ENCODE data around the gene EIF5A. TPM values are rescaled to one million over a fixed set of nuclear protein-coding genes. Genes with fewer than 3 reads are reported as not detected.

The EIF5A gene
- total and polyA plus RNA-seq, 8 donors = 86.9 to 438 (median 163) TPM

- H3K27me3 ChIP-seq = no peaks in the 10 kb centered on the region
- peak in 1 of 2 donors; percentile 40 for DNase-seq
- H3K27ac ChIP-seq = peak overlapping the region in 4 of 5 donors; percentile 2 to 99 (median 47)
- WGBS, 5 donors = 39 to 75% (median 54%) methylated on average over 6 to 8 of the region's 8 CpGs
- H3K4me3 ChIP-seq = no peak overlapping the region
- no peaks in the 10 kb centered on the region for H3K36me3 ChIP-seq
- peaks cover 21 to 43% (median 40%) of the 10 kb centered on the region in 4 donors for H3K4me1 ChIP-seq
- H3K9me3 ChIP-seq = no peaks in the 10 kb centered on the region
- intact Hi-C loops (cut with DNase I; ENCODE audit: low total_unique reads) = no loop called here
- TF ChIP-seq POLR2AphosphoS5 (IDR thresholded peaks at IDR 0.05) (no peak), CTCF (IDR thresholded peaks at IDR 0.05) (no peak), EP300 (IDR thresholded peaks at IDR 0.05) (no peak), POLR2A (IDR thresholded peaks at IDR 0.05) (no peak)
These were observed 49.3 kb downstream of the EIF5A start for GRCh38 chr17:7356756-7357155.

GRCh38 chr17:7357381-7357780, 50.0 kb downstream of the EIF5A start:
- Histone ChIP-seq H3K36me3 (no peaks in the 10 kb centered on the region), H3K9me3 (no peaks in the 10 kb centered on the region), H3K27me3 (no peaks in the 10 kb centered on the region), H3K4me3 (no peak overlapping the region), H3K4me1 (peaks cover 21 to 41% (median 36%) of the 10 kb centered on the region in 4 donors), H3K27ac (peak overlapping the region in 1 of 5 donors; percentile 40)
- DNase-seq = no peak
- intact Hi-C loops (cut with DNase I; ENCODE audit: low total_unique reads) = no loop called here
- TF ChIP-seq POLR2AphosphoS5 (IDR thresholded peaks at IDR 0.05) (no peak), CTCF (IDR thresholded peaks at IDR 0.05) (no peak), EP300 (IDR thresholded peaks at IDR 0.05) (no peak), POLR2A (IDR thresholded peaks at IDR 0.05) (no peak)
- 42 to 73% (median 58%) methylated on average over 2 of the region's 2 CpGs for WGBS, 5 donors

- TF ChIP-seq CTCF (IDR thresholded peaks at IDR 0.05) (no peak), EP300 (IDR thresholded peaks at IDR 0.05) (no peak), POLR2AphosphoS5 (IDR thresholded peaks at IDR 0.05) (no peak), POLR2A (IDR thresholded peaks at IDR 0.05) (no peak)
- intact Hi-C loops (cut with DNase I; ENCODE audit: low total_unique reads) = loop anchor here (10.0 kb wide), 1 partner anchor 63 kb away; the partner anchor contains the start of genes SPEM1, SPEM2 and SPEM3
- no peaks in the 10 kb centered on the region for H3K4me1 ChIP-seq
- DNase-seq = no peak
- H3K27me3 ChIP-seq = no peaks in the 10 kb centered on the region
- H3K4me3 ChIP-seq = no peak overlapping the region
- no peak overlapping the region for H3K27ac ChIP-seq
- WGBS, 5 donors = 52 to 62% (median 60%) methylated on average over 3 of the region's 3 CpGs
- H3K9me3 ChIP-seq = no peaks in the 10 kb centered on the region
- no peaks in the 10 kb centered on the region for H3K36me3 ChIP-seq
These were observed 54.5 kb downstream of the EIF5A start for GRCh38 chr17:7361906-7362305.

Small RNAs within 50 kb of the gene (small RNA-seq; reads per million reads assigned to genes)
- gene AC026954.2 (0 reads per million in 4 donors), gene RF00019 (0 reads per million in 4 donors)

Other genes with a start within 250 kb of the EIF5A start
Only the 30 nearest of the 32 such genes appear.
- gene ASGR2, start 192.8 kb upstream of the EIF5A start, total RNA-seq = 1 to 10 TPM in 2 of 5 donors, not detected in 3; 1.4 to 2.2 TPM
- gene ASGR2, start 192.8 kb upstream of the EIF5A start, polyA plus RNA-seq = under 1 TPM in 1 of 3 donors, not detected in 2; 0.73 TPM
- gene ASGR1, start 128.3 kb upstream of the EIF5A start, total RNA-seq = under 1 TPM in 2 of 5 donors, not detected in 3; 0.87 to 0.92 TPM
- gene ASGR1, start 128.3 kb upstream of the EIF5A start, polyA plus RNA-seq = 1 to 10 TPM; 1.9 to 6.0 (median 2.5) TPM
- gene DLG4, start 87.8 kb upstream of the EIF5A start, total RNA-seq = 10 to 100 TPM in 3 of 5 donors, 1 to 10 TPM in 2; 3.2 to 26.3 (median 10.6) TPM
- gene DLG4, start 87.8 kb upstream of the EIF5A start, polyA plus RNA-seq = 10 to 100 TPM in 1 of 3 donors, 1 to 10 TPM in 2; 5.8 to 11.5 (median 7.0) TPM
- gene ACADVL, start 87.7 kb upstream of the EIF5A start, total RNA-seq = 1,000 to 10,000 TPM in 3 of 5 donors, 100 to 1,000 TPM in 2; 348 to 3,058 (median 1,195) TPM
- 100 to 1,000 TPM; 651 to 783 (median 654) TPM for gene ACADVL, start 87.7 kb upstream of the EIF5A start, polyA plus RNA-seq
- gene DVL2, start 73.1 kb upstream of the EIF5A start, total RNA-seq = 100 to 1,000 TPM in 1 of 5 donors, 10 to 100 TPM in 4; 16.9 to 114 (median 19.7) TPM
- gene DVL2, start 73.1 kb upstream of the EIF5A start, polyA plus RNA-seq = 10 to 100 TPM; 12.1 to 14.5 (median 14.5) TPM
- 10 to 100 TPM in 3 of 5 donors, 1 to 10 TPM in 2; 5.2 to 26.2 (median 14.0) TPM for gene PHF23, start 68.2 kb upstream of the EIF5A start, total RNA-seq
- gene PHF23, start 68.2 kb upstream of the EIF5A start, polyA plus RNA-seq = 10 to 100 TPM; 21.3 to 27.2 (median 21.5) TPM
- 100 to 1,000 TPM; 111 to 419 (median 206) TPM for gene GABARAP, start 65.2 kb upstream of the EIF5A start, total RNA-seq
- 1,000 to 10,000 TPM in 1 of 3 donors, 100 to 1,000 TPM in 2; 773 to 1,252 (median 934) TPM for gene GABARAP, start 65.2 kb upstream of the EIF5A start, polyA plus RNA-seq
- 10 to 100 TPM; 23.9 to 82.8 (median 54.0) TPM for gene CTDNEP1, start 55.9 kb upstream of the EIF5A start, total RNA-seq
- 10 to 100 TPM; 71.8 to 85.1 (median 75.9) TPM for gene CTDNEP1, start 55.9 kb upstream of the EIF5A start, polyA plus RNA-seq
- gene ELP5, start 55.4 kb upstream of the EIF5A start, total RNA-seq = 10 to 100 TPM in 3 of 5 donors, 1 to 10 TPM in 1, not detected in 1; 8.4 to 19.5 (median 13.6) TPM
- gene ELP5, start 55.4 kb upstream of the EIF5A start, polyA plus RNA-seq = 10 to 100 TPM; 24.4 to 45.2 (median 28.5) TPM
- 100 to 1,000 TPM in 1 of 5 donors, 10 to 100 TPM in 2, 1 to 10 TPM in 2; 1.8 to 829 (median 17.4) TPM for gene CLDN7, start 45.1 kb upstream of the EIF5A start, total RNA-seq
- gene CLDN7, start 45.1 kb upstream of the EIF5A start, polyA plus RNA-seq = 100 to 1,000 TPM in 1 of 3 donors, 1 to 10 TPM in 2; 3.1 to 114 (median 9.9) TPM
- gene SLC2A4, start 25.9 kb upstream of the EIF5A start, total RNA-seq = 10 to 100 TPM in 2 of 5 donors, 1 to 10 TPM in 3; 3.5 to 26.6 (median 7.0) TPM
- gene SLC2A4, start 25.9 kb upstream of the EIF5A start, polyA plus RNA-seq = 10 to 100 TPM in 1 of 3 donors, 1 to 10 TPM in 1, under 1 TPM in 1; 0.92 to 15.9 (median 1.4) TPM
- gene YBX2, start 13.0 kb upstream of the EIF5A start, total RNA-seq = 10 to 100 TPM in 1 of 5 donors, 1 to 10 TPM in 1, under 1 TPM in 2, not detected in 1; 0.43 to 72.4 (median 1.1) TPM
- 1 to 10 TPM; 1.2 to 6.5 (median 1.8) TPM for gene YBX2, start 13.0 kb upstream of the EIF5A start, polyA plus RNA-seq
- gene GPS2, start 7.7 kb downstream of the EIF5A start, total RNA-seq = 10 to 100 TPM; 23.9 to 91.6 (median 55.9) TPM
- gene GPS2, start 7.7 kb downstream of the EIF5A start, polyA plus RNA-seq = 10 to 100 TPM; 74.3 to 84.9 (median 79.7) TPM
- 10 to 100 TPM; 17.8 to 84.0 (median 36.4) TPM for gene NEURL4, start 21.7 kb downstream of the EIF5A start, total RNA-seq
- 10 to 100 TPM in 2 of 3 donors, 1 to 10 TPM in 1; 6.9 to 22.2 (median 15.6) TPM for gene NEURL4, start 21.7 kb downstream of the EIF5A start, polyA plus RNA-seq
- gene ACAP1, start 28.9 kb downstream of the EIF5A start, total RNA-seq = 10 to 100 TPM in 4 of 5 donors, 1 to 10 TPM in 1; 8.3 to 33.3 (median 14.7) TPM
- gene ACAP1, start 28.9 kb downstream of the EIF5A start, polyA plus RNA-seq = 1 to 10 TPM; 4.4 to 6.4 (median 6.2) TPM
- 10 to 100 TPM in 1 of 5 donors, 1 to 10 TPM in 3, under 1 TPM in 1; 0.58 to 11.0 (median 3.5) TPM for gene KCTD11, start 44.5 kb downstream of the EIF5A start, total RNA-seq
- gene KCTD11, start 44.5 kb downstream of the EIF5A start, polyA plus RNA-seq = 10 to 100 TPM in 1 of 3 donors, 1 to 10 TPM in 2; 8.9 to 14.1 (median 9.4) TPM
- not detected for gene TMEM95, start 47.5 kb downstream of the EIF5A start, total RNA-seq
- not detected for gene TMEM95, start 47.5 kb downstream of the EIF5A start, polyA plus RNA-seq
- 10 to 100 TPM in 3 of 5 donors, 1 to 10 TPM in 2; 5.7 to 37.1 (median 22.2) TPM for gene TNK1, start 73.5 kb downstream of the EIF5A start, total RNA-seq
- 10 to 100 TPM in 1 of 3 donors, 1 to 10 TPM in 2; 6.0 to 12.1 (median 7.8) TPM for gene TNK1, start 73.5 kb downstream of the EIF5A start, polyA plus RNA-seq
- 100 to 1,000 TPM in 1 of 5 donors, 10 to 100 TPM in 2, 1 to 10 TPM in 1, not detected in 1; 7.9 to 101 (median 29.6) TPM for gene PLSCR3, start 86.9 kb downstream of the EIF5A start, total RNA-seq
- 10 to 100 TPM; 21.9 to 27.1 (median 24.4) TPM for gene PLSCR3, start 86.9 kb downstream of the EIF5A start, polyA plus RNA-seq
- 100 to 1,000 TPM in 2 of 5 donors, 10 to 100 TPM in 2, not detected in 1; 39.8 to 347 (median 161) TPM for gene TMEM256, start 96.5 kb downstream of the EIF5A start, total RNA-seq
- 100 to 1,000 TPM; 189 to 282 (median 279) TPM for gene TMEM256, start 96.5 kb downstream of the EIF5A start, polyA plus RNA-seq
- 10 to 100 TPM in 3 of 5 donors, 1 to 10 TPM in 2; 4.6 to 42.0 (median 13.8) TPM for gene NLGN2, start 100.2 kb downstream of the EIF5A start, total RNA-seq
- 1 to 10 TPM; 1.7 to 7.9 (median 1.8) TPM for gene NLGN2, start 100.2 kb downstream of the EIF5A start, polyA plus RNA-seq
- gene SPEM1, start 112.7 kb downstream of the EIF5A start, total RNA-seq = not detected
- gene SPEM1, start 112.7 kb downstream of the EIF5A start, polyA plus RNA-seq = under 1 TPM in 1 of 3 donors, not detected in 2; 0.20 TPM
- gene SPEM2, start 118.0 kb downstream of the EIF5A start, total RNA-seq = not detected
- gene SPEM2, start 118.0 kb downstream of the EIF5A start, polyA plus RNA-seq = not detected
- not detected for gene SPEM3, start 121.2 kb downstream of the EIF5A start, total RNA-seq
- not detected for gene SPEM3, start 121.2 kb downstream of the EIF5A start, polyA plus RNA-seq
- 10 to 100 TPM in 2 of 5 donors, 1 to 10 TPM in 2, not detected in 1; 1.3 to 48.4 (median 9.0) TPM for gene TMEM102, start 127.8 kb downstream of the EIF5A start, total RNA-seq
- 1 to 10 TPM; 4.5 to 7.9 (median 6.4) TPM for gene TMEM102, start 127.8 kb downstream of the EIF5A start, polyA plus RNA-seq
- 10 to 100 TPM in 1 of 5 donors, under 1 TPM in 1, not detected in 3; 0.37 to 15.6 TPM for gene FGF11, start 131.9 kb downstream of the EIF5A start, total RNA-seq
- 1 to 10 TPM in 1 of 3 donors, under 1 TPM in 1, not detected in 1; 0.50 to 2.9 TPM for gene FGF11, start 131.9 kb downstream of the EIF5A start, polyA plus RNA-seq
- 1 to 10 TPM in 3 of 5 donors, not detected in 2; 1.8 to 6.4 (median 4.2) TPM for gene CHRNB1, start 137.4 kb downstream of the EIF5A start, total RNA-seq
- gene CHRNB1, start 137.4 kb downstream of the EIF5A start, polyA plus RNA-seq = 10 to 100 TPM in 2 of 3 donors, 1 to 10 TPM in 1; 9.2 to 12.0 (median 10.7) TPM
- gene ZBTB4, start 172.0 kb downstream of the EIF5A start, total RNA-seq = 10 to 100 TPM; 15.8 to 31.5 (median 29.0) TPM
- 10 to 100 TPM; 16.3 to 18.0 (median 17.9) TPM for gene ZBTB4, start 172.0 kb downstream of the EIF5A start, polyA plus RNA-seq
- gene SLC35G6, start 173.8 kb downstream of the EIF5A start, total RNA-seq = not detected
- gene SLC35G6, start 173.8 kb downstream of the EIF5A start, polyA plus RNA-seq = not detected
- 100 to 1,000 TPM in 2 of 5 donors, 10 to 100 TPM in 3; 55.4 to 750 (median 85.2) TPM for gene POLR2A, start 176.7 kb downstream of the EIF5A start, total RNA-seq
- gene POLR2A, start 176.7 kb downstream of the EIF5A start, polyA plus RNA-seq = 10 to 100 TPM in 1 of 3 donors, 1 to 10 TPM in 2; 8.1 to 12.7 (median 10.0) TPM